Chondrocyte (in vitro differentiated cells): Measurements from ENCODE around the gene EFTUD2. TPM values are rescaled to one million over a fixed set of nuclear protein-coding genes. Genes with fewer than 3 reads are reported as not detected.

Experiments used
- DNase-seq: peaks from one replicate; pipeline ENCODE4 v3.0.0; 2021; ENCODE audit warnings: mixed read lengths, low spot score
- H3K27ac Mint-ChIP-seq: one replicate; pipeline ENCODE4 v1.8.0; 2021; ENCODE audit warnings: mild to moderate bottlenecking, moderate library complexity, mixed read lengths; ENCODE audit not compliant: unreplicated experiment
- H3K27me3 Mint-ChIP-seq: 2 replicates; pipeline ENCODE4 v1.8.0; 2021; ENCODE audit warnings: low read depth, mixed read lengths
- H3K36me3 Mint-ChIP-seq: 2 replicates; pipeline ENCODE4 v1.8.0; 2021; ENCODE audit warnings: low read depth, mixed read lengths
- H3K4me1 Mint-ChIP-seq: 2 replicates; pipeline ENCODE4 v1.8.0; 2021; ENCODE audit warnings: low read depth, mild to moderate bottlenecking, mixed read lengths
- H3K4me3 Mint-ChIP-seq: one replicate; pipeline ENCODE4 v1.8.0; 2021; ENCODE audit warnings: mild to moderate bottlenecking, moderate library complexity, mixed read lengths; ENCODE audit not compliant: unreplicated experiment
- H3K9me3 Mint-ChIP-seq: 2 replicates; pipeline ENCODE4 v1.8.0; 2021; ENCODE audit warnings: low read depth, mixed read lengths
- total RNA-seq: library from RNA; stranded (reverse); gene quantifications from 3 replicates; pipeline ENCODE4 v1.2.1, GENCODE V29; 2021
- TF ChIP-seq, protein P1 (sequence below): fragments of 200-600 bp; sonication (generic); IDR thresholded peaks from 2 replicates; pipeline ENCODE4 v1.5.0; 2021; ENCODE audit warnings: antibody characterized with exemption, mild to moderate bottlenecking, moderate library complexity

EFTUD2 gene
- total RNA-seq, 1 donor from 2014 or later = 71.9 TPM

DNA sequence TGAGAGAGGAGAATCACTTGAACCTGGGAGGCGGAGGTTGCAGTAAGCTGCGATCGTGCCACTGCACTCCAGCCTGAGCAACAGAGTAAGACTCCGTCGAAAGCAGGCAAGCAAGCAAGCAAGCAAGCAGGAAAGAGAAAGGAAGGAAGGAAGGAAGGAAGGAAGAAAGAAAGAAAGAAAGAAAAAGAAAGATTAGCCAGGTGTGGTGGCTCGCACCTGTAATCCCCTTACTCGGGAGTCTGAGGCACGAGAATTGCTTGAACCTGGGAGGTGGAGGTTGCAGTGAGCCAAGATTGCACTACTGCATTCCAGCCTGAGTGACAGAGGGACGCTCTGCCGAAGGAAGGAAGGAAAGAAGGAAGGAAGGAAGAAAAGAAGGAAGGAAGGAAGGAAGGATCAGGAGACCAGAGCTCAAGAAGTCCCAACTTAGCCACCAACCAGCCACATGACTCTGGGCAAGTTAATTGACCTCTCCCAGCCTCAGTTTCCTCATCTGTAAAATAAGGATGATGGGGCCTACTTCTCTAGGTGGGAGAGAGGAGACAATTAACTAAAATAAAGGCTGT, 9.6 kb upstream of the EFTUD2 start:
- no peaks in the 10 kb centered on the region for H3K36me3 Mint-ChIP-seq
- H3K27ac Mint-ChIP-seq = peak overlapping the region; percentile 88
- no peak overlapping the region for H3K4me3 Mint-ChIP-seq
- peaks cover 42% of the 10 kb centered on the region for H3K4me1 Mint-ChIP-seq
- no peaks in the 10 kb centered on the region for H3K27me3 Mint-ChIP-seq
- DNase-seq = peak; percentile 35
- no peaks in the 10 kb centered on the region for H3K9me3 Mint-ChIP-seq
- TF ChIP-seq, protein P1, sequence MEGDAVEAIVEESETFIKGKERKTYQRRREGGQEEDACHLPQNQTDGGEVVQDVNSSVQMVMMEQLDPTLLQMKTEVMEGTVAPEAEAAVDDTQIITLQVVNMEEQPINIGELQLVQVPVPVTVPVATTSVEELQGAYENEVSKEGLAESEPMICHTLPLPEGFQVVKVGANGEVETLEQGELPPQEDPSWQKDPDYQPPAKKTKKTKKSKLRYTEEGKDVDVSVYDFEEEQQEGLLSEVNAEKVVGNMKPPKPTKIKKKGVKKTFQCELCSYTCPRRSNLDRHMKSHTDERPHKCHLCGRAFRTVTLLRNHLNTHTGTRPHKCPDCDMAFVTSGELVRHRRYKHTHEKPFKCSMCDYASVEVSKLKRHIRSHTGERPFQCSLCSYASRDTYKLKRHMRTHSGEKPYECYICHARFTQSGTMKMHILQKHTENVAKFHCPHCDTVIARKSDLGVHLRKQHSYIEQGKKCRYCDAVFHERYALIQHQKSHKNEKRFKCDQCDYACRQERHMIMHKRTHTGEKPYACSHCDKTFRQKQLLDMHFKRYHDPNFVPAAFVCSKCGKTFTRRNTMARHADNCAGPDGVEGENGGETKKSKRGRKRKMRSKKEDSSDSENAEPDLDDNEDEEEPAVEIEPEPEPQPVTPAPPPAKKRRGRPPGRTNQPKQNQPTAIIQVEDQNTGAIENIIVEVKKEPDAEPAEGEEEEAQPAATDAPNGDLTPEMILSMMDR = no peak

DNA sequence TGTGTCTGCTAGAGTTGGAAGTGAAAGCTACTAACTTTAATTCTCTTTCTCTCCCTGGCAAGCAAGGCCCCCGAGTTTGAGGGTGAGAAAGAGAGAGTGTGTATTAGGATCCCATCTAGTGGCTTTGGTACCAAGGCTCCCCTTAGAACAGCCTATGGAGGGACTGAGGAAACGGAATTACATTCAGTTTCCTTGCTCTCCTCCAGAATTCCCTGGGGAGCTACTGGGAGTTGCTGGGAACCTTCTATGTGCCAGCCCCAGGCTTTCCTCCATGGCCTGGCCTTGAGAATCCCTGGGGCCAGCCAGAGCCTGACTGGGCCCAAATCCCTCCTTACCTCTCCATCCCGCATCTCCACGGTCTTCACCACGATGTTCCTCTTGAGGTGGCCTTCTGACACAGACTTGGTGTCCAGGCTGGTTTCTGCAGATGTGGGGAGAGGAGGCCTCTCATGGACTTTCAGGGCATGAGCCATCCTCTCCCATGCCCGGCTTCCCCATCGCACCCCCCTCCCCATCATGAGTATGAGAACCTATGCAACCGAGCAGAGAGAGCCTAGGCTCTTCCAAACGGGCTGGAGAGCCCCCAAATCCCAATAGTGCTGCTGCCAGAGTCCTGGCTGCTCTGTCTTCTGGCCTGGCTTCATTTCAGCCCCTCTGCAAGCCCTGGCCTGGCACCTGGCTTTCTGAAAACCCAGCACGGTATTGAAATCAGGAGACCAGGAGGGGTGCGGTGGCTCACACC, 8.7 kb upstream of the EFTUD2 start:
- Mint-ChIP-seq H3K36me3 (no peaks in the 10 kb centered on the region), H3K27me3 (no peaks in the 10 kb centered on the region), H3K4me3 (no peak overlapping the region), H3K27ac (no peak overlapping the region), H3K4me1 (peaks cover 42% of the 10 kb centered on the region), H3K9me3 (no peaks in the 10 kb centered on the region)
- DNase-seq = peak; percentile 49
- TF ChIP-seq, protein P1 = no peak

DNA sequence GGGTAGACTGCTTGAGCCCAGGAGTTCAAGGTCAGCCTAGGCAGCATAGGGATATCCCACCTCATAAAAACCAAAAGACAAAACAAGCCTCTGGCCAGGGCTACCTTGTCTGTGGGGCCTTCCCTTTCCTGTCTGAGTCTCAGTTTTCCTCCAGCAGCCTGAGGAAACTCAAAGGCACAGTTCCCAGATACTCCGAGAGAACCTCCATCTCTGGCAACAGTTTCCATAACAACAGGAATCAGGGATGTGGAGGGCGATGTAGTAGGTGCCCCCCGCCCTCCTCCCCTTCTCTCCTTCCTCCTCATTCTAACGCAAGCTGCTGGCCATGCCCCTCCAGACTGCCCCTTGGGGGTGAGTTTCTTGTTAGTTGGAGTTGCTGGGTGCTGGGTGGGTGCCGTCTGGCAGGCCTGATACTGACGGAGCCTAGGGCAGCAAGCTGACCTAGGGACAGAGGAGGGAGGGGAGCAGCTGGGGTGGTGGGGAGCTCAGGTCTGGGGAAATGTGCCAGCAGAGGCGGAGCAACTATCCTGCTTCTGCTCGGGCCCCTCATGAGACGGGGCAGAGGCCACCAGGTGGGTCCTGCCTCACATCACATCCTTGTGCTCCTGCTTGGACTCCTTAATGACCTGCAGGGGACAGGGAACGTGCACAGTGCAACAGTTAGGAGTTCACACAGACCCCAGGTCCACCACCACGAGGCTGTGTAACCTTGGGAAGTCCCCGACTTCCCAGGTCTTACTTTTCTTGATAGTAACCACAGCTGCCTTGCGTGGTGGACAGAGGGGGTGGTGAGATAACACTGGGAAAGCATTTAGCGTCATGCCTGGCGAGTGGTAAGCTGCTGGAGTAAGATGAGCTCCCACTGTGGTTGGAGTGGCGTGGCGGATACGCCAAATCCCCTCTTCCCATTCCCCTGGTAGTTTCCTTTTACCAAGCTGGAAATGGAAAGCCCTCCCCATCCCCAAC, 7.8 kb upstream of the EFTUD2 start:
- peak; percentile 30 for DNase-seq
- no peaks in the 10 kb centered on the region for H3K36me3 Mint-ChIP-seq
- peaks cover 42% of the 10 kb centered on the region for H3K4me1 Mint-ChIP-seq
- TF ChIP-seq, protein P1 = no peak
- no peaks in the 10 kb centered on the region for H3K9me3 Mint-ChIP-seq
- H3K27me3 Mint-ChIP-seq = no peaks in the 10 kb centered on the region
- H3K4me3 Mint-ChIP-seq = no peak overlapping the region
- H3K27ac Mint-ChIP-seq = peak overlapping the region; percentile 41

DNA sequence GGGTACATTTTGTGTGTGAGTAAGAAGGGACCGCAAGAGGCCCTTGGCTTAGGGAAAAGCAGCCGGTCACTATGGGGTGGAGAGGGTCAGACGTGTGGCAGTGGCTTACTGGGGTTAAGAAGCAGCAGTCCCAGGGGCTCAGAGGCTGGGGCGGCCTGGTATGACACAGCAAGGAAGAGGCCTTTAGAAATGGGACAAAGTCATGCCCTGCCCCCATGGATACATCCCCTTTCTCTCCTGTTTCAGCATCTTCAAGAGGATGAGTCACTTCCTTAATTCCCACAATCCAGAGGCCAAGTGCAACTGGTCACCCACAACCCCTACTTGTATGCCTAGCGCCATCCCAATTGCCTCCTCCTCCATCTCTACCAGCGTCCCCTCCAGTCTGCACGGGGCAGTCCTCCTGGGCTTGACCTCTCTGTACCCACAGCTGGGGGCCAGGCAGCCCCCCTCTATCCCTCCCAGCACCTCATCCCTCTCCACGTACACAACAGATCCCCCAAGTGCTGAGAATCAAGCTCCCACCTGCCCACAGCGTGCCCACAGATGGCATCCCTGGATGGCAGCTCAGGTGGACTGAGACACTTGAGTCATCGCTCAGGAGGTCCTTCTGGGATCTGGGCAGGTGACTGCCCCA, 6.9 kb upstream of the EFTUD2 start:
- Mint-ChIP-seq H3K36me3 (no peaks in the 10 kb centered on the region), H3K9me3 (no peaks in the 10 kb centered on the region), H3K27ac (peak overlapping the region; percentile 79), H3K4me1 (peaks cover 51% of the 10 kb centered on the region), H3K27me3 (no peaks in the 10 kb centered on the region), H3K4me3 (peak overlapping the region; percentile 23)
- TF ChIP-seq, protein P1 = no peak
- peak; percentile 49 for DNase-seq
